ENCODE data around the gene ZNF407.

GRCh38 chr18:75089748-75090327 is 492.2 kb downstream of the ZNF407 start:
- TF ChIP-seq CTCF (IDR thresholded peaks at IDR 0.05; ENCODE audit: insufficient read depth, low read length, poor library complexity, severe bottlenecking) (no peak), EZH2phosphoT487 (conservative IDR thresholded peaks at IDR 0.05; ENCODE audit: low read length) (no peak)
